T-helper 1 cell treated with Interleukin-12 subunit alpha and Interleukin-12 subunit beta and Interleukin-4 antibody, amounts not matched to agents 30 ng/mL and 1 ng/mL, for 36 hours (primary cell): ENCODE data around the gene MSS51. TPM values are rescaled to one million over a fixed set of nuclear protein-coding genes. Genes with fewer than 3 reads are reported as not detected.

Experiments used
- intact Hi-C: fragments of 100-400 bp; cut with micrococcal nuclease; formaldehyde crosslinking; loops from one replicate; pipeline ENCODE4 v1.15.1; 2024
- total RNA-seq: library from RNA; stranded (reverse); gene quantifications from 2 replicates; pipeline ENCODE4 v1.2.3, GENCODE V29; 2022

MSS51 gene
- 3.8 and 4.2 TPM in 2 replicates for total RNA-seq

GRCh38 chr10:73433538-73433867, at the start of gene MSS51:
TSS of gene MSS51 (minus strand) at chr10:73433561. CDS start at chr10:73428284, 5,277 bp downstream.
- intact Hi-C loops: no loop called here

DNA sequence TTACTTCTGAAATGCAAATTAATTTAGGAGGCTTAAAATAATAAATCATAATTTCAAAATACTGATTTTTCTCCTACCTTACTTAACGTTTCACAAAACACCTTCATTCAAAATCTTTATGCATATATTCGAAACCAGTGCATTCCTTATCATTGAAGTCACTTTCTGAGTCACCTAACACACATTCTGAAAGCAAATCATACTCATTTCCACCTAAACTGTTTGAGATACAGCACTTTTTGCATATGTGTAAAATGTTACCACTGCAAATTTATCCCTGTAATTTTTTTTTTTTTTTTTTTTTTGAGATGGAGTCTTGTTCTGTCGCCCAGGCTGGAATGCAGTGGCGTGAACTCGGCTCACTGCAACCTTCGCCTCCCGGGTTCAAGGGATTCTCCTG, 46.8 kb upstream of the MSS51 start:
- intact Hi-C loops: loop anchor here (2.0 kb wide), 1 partner anchor 15 kb away; no protein-coding TSS in a partner anchor

- intact Hi-C loops: no loop called here
Measured at GRCh38 chr10:73478636-73479035, 45.3 kb upstream of the MSS51 start.

- intact Hi-C loops: no loop called here
Measured at GRCh38 chr10:73471226-73471625, 37.9 kb upstream of the MSS51 start.

DNA sequence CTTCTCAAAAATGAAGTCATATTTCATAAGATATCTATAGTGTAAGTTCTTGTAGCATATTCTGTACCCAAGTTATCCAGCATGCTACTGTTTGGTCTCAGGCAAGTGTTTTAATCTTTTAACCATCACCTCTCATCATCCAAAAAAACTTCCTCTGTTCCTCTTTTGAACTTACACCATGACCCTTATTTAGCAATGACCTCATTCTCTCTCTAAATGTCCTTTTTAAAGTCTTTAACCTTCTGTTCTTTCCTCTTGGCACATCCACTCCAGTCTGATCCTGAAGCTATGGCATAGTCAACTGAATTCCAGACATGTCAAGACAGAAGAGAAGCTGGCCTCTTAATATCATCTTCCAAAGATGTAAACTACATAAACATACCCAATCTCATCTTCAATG, 36.2 kb upstream of the MSS51 start:
- intact Hi-C loops: no loop called here

- intact Hi-C loops: no loop called here
Measured at GRCh38 chr10:73467206-73467605, 33.8 kb upstream of the MSS51 start.

DNA sequence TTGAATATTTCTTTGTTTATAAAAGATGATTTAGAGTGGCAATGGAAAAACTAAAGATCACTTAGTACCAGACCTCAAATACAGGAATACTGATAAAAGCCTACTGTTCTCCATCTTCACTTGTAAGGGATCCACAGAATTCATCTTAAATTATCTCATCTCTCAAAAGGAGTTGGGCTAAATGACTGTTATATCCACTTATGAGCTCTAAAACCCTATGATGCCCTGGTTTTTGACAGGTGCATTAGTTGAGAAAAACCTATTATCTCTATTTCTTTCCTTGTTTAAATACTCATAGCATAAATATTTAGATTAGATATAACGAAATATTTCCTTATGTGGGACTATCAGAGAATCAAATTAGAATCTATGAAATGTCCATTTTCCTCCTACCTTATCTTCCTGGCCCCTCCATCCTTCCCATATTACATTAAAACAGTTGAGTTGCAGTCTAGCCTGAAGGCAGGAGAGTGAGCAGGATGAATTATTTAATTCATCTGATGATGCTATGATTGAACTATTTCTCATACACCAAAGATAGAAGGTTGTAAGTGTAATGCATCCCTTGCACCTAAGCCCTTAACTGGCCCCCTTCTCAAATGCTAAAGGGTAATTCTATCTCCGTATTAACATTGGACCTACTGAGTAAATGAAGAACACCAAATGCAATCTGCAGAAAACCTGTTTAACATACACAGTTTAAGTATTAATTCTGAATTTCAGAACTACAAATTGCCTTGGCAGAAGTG, 32.8 kb upstream of the MSS51 start:
- intact Hi-C loops: no loop called here

- intact Hi-C loops: no loop called here
Measured at GRCh38 chr10:73460897-73461296, 27.5 kb upstream of the MSS51 start.

DNA sequence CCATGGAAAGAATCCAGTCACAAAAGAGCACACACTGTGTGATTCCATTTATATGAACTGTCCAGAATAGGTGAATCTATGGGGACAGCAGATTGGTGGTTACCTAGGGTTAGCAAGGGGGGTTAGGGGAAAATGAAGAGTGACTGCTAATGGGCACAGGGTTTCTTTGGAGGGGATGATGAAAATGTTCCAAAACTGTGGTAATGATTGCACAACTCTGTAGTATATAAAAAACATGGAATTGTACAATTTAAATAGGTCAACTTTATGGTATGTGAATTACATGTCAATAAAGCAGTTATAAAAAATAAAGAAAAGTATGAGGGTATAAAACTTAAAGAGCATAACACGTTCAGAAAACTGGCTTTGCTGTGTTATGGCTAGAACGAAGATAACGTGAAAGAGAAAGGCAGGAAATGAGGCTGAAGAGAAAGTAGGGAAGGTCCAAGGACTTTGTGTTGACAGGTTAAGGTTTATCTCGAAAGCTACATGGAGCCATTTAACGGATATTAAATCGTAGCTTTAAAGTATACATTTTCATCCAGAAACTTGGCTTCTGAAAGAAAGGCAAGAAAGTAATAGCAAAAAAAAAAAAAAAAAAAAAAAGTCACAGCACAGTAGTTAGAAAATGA, 26.4 kb upstream of the MSS51 start:
- intact Hi-C loops: no loop called here

- intact Hi-C loops: no loop called here
Measured at GRCh38 chr10:73456187-73456890, 23.0 kb upstream of the MSS51 start.

DNA sequence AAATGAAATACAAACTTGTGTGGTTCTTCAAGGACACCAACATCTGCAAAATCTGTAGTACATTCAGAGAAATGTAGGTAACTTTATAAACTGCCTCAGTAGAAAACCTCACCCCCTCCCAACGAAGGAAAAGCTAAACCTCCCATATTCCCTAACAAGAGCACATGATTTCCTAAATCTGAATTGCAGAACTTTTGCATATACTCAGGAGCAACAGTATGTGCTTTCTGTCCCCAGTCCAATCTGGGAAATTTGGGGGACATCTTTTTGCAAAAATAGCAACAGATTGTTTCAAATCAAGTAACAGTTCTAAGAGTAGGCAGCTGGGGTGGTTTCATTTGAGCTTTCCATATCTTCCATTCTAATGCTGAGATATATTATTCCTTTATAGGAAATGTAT, 15.8 kb upstream of the MSS51 start:
- intact Hi-C loops: no loop called here

- intact Hi-C loops: no loop called here
Measured at GRCh38 chr10:73448384-73448783, 15.0 kb upstream of the MSS51 start.

DNA sequence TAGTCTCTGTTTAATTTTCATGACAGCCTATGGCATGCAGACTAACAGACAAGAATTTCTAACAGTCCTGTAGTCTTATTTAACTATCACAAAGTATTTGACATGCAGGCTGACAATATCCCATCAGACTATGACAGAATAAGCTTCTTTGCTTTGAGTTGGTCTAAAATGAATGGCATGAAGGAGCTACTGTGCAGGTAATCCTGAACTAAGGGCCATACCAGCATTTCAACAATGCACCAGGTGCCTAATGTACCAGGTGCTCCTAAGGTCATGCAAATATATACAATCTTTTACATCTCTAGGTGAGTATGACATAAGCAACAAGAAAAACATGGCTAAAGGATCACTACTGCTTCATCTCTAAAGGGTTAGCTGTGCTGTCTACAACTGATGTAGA, 13.6 kb upstream of the MSS51 start:
- intact Hi-C loops: no loop called here

- intact Hi-C loops: no loop called here
Measured at GRCh38 chr10:73444457-73444856, 11.1 kb upstream of the MSS51 start.

DNA sequence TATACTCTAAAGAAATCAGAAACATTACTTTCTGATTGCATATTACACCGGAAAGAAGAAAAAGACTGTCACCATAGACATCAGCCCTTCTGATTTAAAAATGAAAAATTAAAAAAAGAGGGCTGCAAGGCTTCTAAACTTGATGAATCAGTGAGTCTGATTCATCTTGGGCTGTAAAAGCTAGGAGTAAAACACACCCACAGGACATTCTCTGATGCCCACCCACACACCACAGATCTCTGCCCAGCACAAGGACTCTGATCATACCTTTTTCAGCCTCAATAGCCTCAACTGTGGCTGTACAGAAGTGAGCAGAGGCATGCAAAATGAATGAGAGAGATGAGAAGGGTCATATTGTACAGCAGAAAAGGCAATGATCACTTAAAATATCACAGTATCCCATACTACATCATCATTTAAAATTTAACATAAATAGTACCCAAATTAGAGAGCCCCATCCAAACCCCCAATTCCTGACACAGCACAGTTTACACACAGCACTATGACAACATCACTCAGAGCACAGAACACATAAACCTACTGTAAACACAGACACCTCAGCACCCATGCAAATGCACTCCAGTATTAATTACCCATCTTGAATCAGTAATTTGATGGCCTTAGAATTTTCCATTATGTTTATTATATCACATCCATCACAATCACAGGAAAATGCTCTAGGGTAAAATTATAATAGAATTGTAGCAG, 6.4 kb upstream of the MSS51 start:
- intact Hi-C loops: no loop called here

GRCh38 chr10:73439055-73439454, 5.7 kb upstream of the MSS51 start:
- intact Hi-C loops: no loop called here

- intact Hi-C loops: no loop called here
Measured at GRCh38 chr10:73432646-73433537, 469 bp downstream of the MSS51 start.

DNA sequence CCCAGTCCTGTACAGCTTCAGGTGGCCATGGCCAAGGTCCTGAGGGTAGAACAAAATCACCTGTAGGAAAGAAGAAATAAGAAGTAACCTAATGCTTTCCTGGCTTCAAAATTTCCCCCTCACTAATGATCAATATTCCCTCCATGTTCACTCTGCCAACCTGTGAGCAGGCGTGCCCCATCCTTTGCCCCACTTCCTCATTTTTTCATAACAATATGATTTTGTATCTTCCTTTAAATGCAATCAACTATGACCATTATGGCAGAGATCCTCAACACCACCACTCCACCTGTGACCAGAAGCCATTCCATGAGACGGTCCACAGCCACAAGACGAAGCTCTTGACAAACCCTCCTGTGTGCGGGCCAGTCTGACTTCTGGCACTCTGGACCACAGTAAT, 7.0 kb downstream of the MSS51 start:
- intact Hi-C loops: no loop called here

DNA sequence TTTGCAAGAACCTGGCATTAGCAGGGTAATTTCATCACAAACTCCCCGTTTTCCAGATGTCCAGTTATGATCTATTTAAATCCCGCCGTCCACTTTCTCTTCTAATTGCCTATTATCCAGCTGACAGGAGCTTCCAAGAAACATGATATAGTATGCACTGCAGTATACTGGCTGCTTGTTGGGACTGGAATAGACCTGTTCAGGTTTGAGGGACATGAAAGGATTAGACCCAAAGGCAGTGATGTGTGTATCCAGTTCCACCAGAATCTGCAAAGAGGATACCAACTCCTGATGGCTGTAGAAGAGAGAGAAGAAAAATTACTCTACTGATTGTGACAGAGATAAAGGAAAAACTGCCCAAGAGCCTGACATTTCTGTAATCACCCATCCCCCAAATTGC, 8.9 kb downstream of the MSS51 start:
- intact Hi-C loops: no loop called here

GRCh38 chr10:73423309-73423708, 10.1 kb downstream of the MSS51 start:
- intact Hi-C loops: no loop called here

DNA sequence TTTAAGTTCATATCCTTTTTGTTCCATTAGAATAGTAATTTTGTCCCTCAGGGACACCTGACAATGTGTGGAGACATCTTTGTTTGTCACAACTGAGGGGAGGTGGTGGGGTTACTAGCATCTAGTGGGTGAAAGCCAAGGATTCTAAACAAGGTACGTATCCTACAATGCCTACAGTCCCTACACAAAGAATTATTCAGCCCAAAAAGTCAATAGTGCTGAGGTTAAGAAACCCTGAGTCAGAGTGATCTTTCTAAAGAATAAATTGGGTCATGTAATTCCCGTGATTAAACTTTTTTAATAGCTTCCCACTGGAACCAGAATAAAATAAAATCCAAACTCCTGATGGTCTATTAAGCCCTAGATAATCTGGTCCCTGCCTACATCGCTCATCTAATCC, 16.8 kb downstream of the MSS51 start:
- intact Hi-C loops: loop anchor here (10.0 kb wide), 2 partner anchors 738 to 1698 kb away; partner anchors contain the start of genes ADK, AP3M1 and SAMD8
